ENCODE measurements around the gene GMEB1. TPM values are rescaled to one million over a fixed set of nuclear protein-coding genes. Genes with fewer than 3 reads are reported as not detected.

GMEB1 gene, protein sequence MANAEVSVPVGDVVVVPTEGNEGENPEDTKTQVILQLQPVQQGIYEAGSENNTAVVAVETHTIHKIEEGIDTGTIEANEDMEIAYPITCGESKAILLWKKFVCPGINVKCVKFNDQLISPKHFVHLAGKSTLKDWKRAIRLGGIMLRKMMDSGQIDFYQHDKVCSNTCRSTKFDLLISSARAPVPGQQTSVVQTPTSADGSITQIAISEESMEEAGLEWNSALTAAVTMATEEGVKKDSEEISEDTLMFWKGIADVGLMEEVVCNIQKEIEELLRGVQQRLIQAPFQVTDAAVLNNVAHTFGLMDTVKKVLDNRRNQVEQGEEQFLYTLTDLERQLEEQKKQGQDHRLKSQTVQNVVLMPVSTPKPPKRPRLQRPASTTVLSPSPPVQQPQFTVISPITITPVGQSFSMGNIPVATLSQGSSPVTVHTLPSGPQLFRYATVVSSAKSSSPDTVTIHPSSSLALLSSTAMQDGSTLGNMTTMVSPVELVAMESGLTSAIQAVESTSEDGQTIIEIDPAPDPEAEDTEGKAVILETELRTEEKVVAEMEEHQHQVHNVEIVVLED
- total RNA-seq = 8.7 and 14.8 TPM in 2 replicates

DNA sequence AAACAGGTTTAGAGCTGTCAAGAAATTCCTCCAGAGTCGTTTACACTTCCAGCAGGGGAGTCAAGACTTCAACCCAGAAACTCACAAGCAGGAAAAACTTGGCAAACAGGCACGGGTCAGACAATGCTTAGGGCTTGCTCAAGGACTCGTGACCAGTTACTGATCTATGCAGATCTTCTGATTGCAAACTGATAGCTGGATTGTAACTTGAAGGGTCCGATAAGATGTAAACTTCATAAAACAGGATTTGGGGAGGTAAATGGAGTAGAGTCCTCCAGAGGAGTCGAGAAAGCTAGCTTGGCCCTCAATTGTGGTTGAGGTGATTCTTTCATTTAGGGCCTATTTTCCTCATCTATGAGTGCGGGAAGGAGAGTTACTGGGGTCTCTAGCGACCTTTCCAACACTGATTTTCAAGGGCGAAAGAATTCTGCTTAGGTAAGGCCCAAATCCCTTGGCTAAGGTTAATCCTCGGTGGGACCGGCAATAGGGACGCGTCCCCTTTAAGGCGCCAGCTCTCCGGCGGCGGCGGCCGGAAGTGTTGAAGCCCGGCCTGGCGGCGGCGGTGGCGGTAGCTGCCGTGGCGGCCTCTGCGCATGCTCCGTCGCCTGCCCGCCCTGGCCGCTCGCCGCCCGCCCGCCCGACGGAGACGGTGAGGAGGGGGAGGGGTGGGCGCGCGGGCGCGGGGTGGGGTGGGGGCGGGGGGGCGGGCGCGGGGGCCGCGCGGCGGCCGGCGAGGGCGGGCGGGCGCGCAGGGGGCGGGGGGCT lies at the start of gene GMEB1:
Gene GMEB1 (plus strand): TSS at position 594 of the 765 bp plus-strand sequence. CDS start 14,829 bp downstream, outside the sequence.

GRCh38 chr1:28642847-28643635 lies 25.5 kb upstream of the GMEB1 start, which contains the start of gene TAF12:
TSS of gene TAF12 (minus strand) at chr1:28643067. CDS start at chr1:28622081, 20,986 bp downstream.

GRCh38 chr1:28648474-28649198 lies 19.9 kb upstream of the GMEB1 start, which contains the start of gene RNU11:
TSS of gene RNU11 (plus strand) at chr1:28648600.

GRCh38 chr1:28736450-28737306 lies 68.1 kb downstream of the GMEB1 start, which contains the start of gene YTHDF2:
TSS of gene YTHDF2 (plus strand) at chr1:28736940. CDS start at chr1:28737121, 181 bp downstream.

Other genes with a start within 250 kb of the GMEB1 start
- gene RCC1, start 162.7 kb upstream of the GMEB1 start, total RNA-seq = 71.6 and 114 TPM in 2 replicates
- 23.8 and 32.1 TPM in 2 replicates for gene TRNAU1AP, start 115.7 kb upstream of the GMEB1 start, total RNA-seq
- gene RAB42, start 76.5 kb upstream of the GMEB1 start, total RNA-seq = 0.58 and 2.0 TPM in 2 replicates
- 43.7 and 56.9 TPM in 2 replicates for gene TAF12, start 25.7 kb upstream of the GMEB1 start, total RNA-seq
- gene RNU11, start 20.2 kb upstream of the GMEB1 start, total RNA-seq = not detected in 2 replicates
- 42.0 and 74.4 TPM in 2 replicates for gene YTHDF2, start 68.2 kb downstream of the GMEB1 start, total RNA-seq
- gene OPRD1, start 143.4 kb downstream of the GMEB1 start, total RNA-seq = not detected in 2 replicates
- gene EPB41, start 245.8 kb downstream of the GMEB1 start, total RNA-seq = 1.9 and 12.1 TPM in 2 replicates

Data from regular cardiac myocyte (primary cell).